ENCODE measurements around the gene RASL12.

RASL12 gene

GRCh38 chr15:65087873-65088642 is 20.3 kb upstream of the RASL12 start:
- Mint-ChIP-seq H3K36me3 (ENCODE audit: insufficient read depth) (no peaks in the 10 kb centered on the region), H3K27ac (ENCODE audit: low read depth) (no peak overlapping the region), H3K9me3 (no peaks in the 10 kb centered on the region), H3K4me1 (no peaks in the 10 kb centered on the region), H3K4me3 (no peak overlapping the region), H3K27me3 (peaks cover 19% of the 10 kb centered on the region)
- DNase-seq (ENCODE audit: low spot score in 2 of 2) (no peak), ATAC-seq (replicated peaks; ENCODE audit: extremely low read depth, poor library complexity, severe bottlenecking) (no peak)

- peaks cover 25% of the 10 kb centered on the region for H3K27me3 Mint-ChIP-seq
- H3K36me3 Mint-ChIP-seq (ENCODE audit: insufficient read depth), result no peaks in the 10 kb centered on the region
- DNase-seq (ENCODE audit: low spot score in 2 of 2) (no peak), ATAC-seq (replicated peaks; ENCODE audit: extremely low read depth, poor library complexity, severe bottlenecking) (no peak)
- no peak overlapping the region for H3K4me3 Mint-ChIP-seq
- H3K9me3 Mint-ChIP-seq, result no peaks in the 10 kb centered on the region
- no peak overlapping the region for H3K27ac Mint-ChIP-seq (ENCODE audit: low read depth)
- peaks cover 6% of the 10 kb centered on the region for H3K4me1 Mint-ChIP-seq
Observed at GRCh38 chr15:65087411-65087810, 19.6 kb upstream of the RASL12 start.

- no peaks in the 10 kb centered on the region for H3K9me3 Mint-ChIP-seq
- no peaks in the 10 kb centered on the region for H3K36me3 Mint-ChIP-seq (ENCODE audit: insufficient read depth)
- no peak overlapping the region for H3K27ac Mint-ChIP-seq (ENCODE audit: low read depth)
- peaks cover 32% of the 10 kb centered on the region for H3K27me3 Mint-ChIP-seq
- H3K4me1 Mint-ChIP-seq, result peaks cover 10% of the 10 kb centered on the region
- ATAC-seq (replicated peaks; ENCODE audit: extremely low read depth, poor library complexity, severe bottlenecking), result no peak
- no peak overlapping the region for H3K4me3 Mint-ChIP-seq
- DNase-seq (ENCODE audit: low spot score in 2 of 2), result no peak
Observed at GRCh38 chr15:65086680-65087111, 18.9 kb upstream of the RASL12 start.

GRCh38 chr15:65085990-65086679 is 18.3 kb upstream of the RASL12 start:
- H3K36me3 Mint-ChIP-seq (ENCODE audit: insufficient read depth), result no peaks in the 10 kb centered on the region
- no peak overlapping the region for H3K27ac Mint-ChIP-seq (ENCODE audit: low read depth)
- ATAC-seq (replicated peaks; ENCODE audit: extremely low read depth, poor library complexity, severe bottlenecking), result no peak
- H3K4me1 Mint-ChIP-seq, result peaks cover 10% of the 10 kb centered on the region
- DNase-seq (ENCODE audit: low spot score in 2 of 2), result no peak
- peaks cover 38% of the 10 kb centered on the region for H3K27me3 Mint-ChIP-seq
- H3K9me3 Mint-ChIP-seq, result no peaks in the 10 kb centered on the region
- H3K4me3 Mint-ChIP-seq, result no peak overlapping the region

- Mint-ChIP-seq H3K9me3 (no peaks in the 10 kb centered on the region), H3K4me3 (no peak overlapping the region), H3K27ac (ENCODE audit: low read depth) (no peak overlapping the region), H3K36me3 (ENCODE audit: insufficient read depth) (no peaks in the 10 kb centered on the region), H3K27me3 (peaks cover 44% of the 10 kb centered on the region), H3K4me1 (peaks cover 10% of the 10 kb centered on the region)
- ATAC-seq (replicated peaks; ENCODE audit: extremely low read depth, poor library complexity, severe bottlenecking), result no peak
- DNase-seq (ENCODE audit: low spot score in 2 of 2), result no peak
Observed at GRCh38 chr15:65085207-65085753, 17.5 kb upstream of the RASL12 start.

- no peaks in the 10 kb centered on the region for H3K36me3 Mint-ChIP-seq (ENCODE audit: insufficient read depth)
Observed at GRCh38 chr15:65084500-65085206, 16.9 kb upstream of the RASL12 start.

GRCh38 chr15:65083262-65083701 is 15.5 kb upstream of the RASL12 start:
- Mint-ChIP-seq H3K27ac (ENCODE audit: low read depth) (no peak overlapping the region), H3K9me3 (no peaks in the 10 kb centered on the region), H3K36me3 (ENCODE audit: insufficient read depth) (no peaks in the 10 kb centered on the region), H3K27me3 (peaks cover 58% of the 10 kb centered on the region), H3K4me3 (no peak overlapping the region), H3K4me1 (peaks cover 10% of the 10 kb centered on the region)
- ATAC-seq (replicated peaks; ENCODE audit: extremely low read depth, poor library complexity, severe bottlenecking) (no peak), DNase-seq (ENCODE audit: low spot score in 2 of 2) (no peak)

More at GRCh38 chr15:65084500-65085206, 16.9 kb upstream of the RASL12 start:
- no peak overlapping the region for H3K4me3 Mint-ChIP-seq
- no peak for DNase-seq (ENCODE audit: low spot score in 2 of 2)
- no peak for ATAC-seq (replicated peaks; ENCODE audit: extremely low read depth, poor library complexity, severe bottlenecking)
- peaks cover 44% of the 10 kb centered on the region for H3K27me3 Mint-ChIP-seq
- H3K27ac Mint-ChIP-seq (ENCODE audit: low read depth), result no peak overlapping the region
- H3K9me3 Mint-ChIP-seq, result no peaks in the 10 kb centered on the region
- H3K4me1 Mint-ChIP-seq, result peaks cover 10% of the 10 kb centered on the region

- Mint-ChIP-seq H3K27ac (ENCODE audit: low read depth) (no peak overlapping the region), H3K4me1 (peaks cover 15% of the 10 kb centered on the region), H3K9me3 (no peaks in the 10 kb centered on the region), H3K4me3 (no peak overlapping the region), H3K27me3 (peaks cover 66% of the 10 kb centered on the region), H3K36me3 (ENCODE audit: insufficient read depth) (no peaks in the 10 kb centered on the region)
- no peak for ATAC-seq (replicated peaks; ENCODE audit: extremely low read depth, poor library complexity, severe bottlenecking)
- DNase-seq (ENCODE audit: low spot score in 2 of 2), result no peak
Observed at GRCh38 chr15:65082303-65082953, 14.6 kb upstream of the RASL12 start.

GRCh38 chr15:65081758-65082157 is 14.0 kb upstream of the RASL12 start:
- Mint-ChIP-seq H3K27ac (ENCODE audit: low read depth) (no peak overlapping the region), H3K27me3 (peaks cover 66% of the 10 kb centered on the region), H3K9me3 (no peaks in the 10 kb centered on the region), H3K36me3 (ENCODE audit: insufficient read depth) (no peaks in the 10 kb centered on the region), H3K4me1 (peaks cover 15% of the 10 kb centered on the region), H3K4me3 (no peak overlapping the region)
- ATAC-seq (replicated peaks; ENCODE audit: extremely low read depth, poor library complexity, severe bottlenecking), result no peak
- DNase-seq (ENCODE audit: low spot score in 2 of 2), result no peak

- H3K27ac Mint-ChIP-seq (ENCODE audit: low read depth), result no peak overlapping the region
- no peaks in the 10 kb centered on the region for H3K9me3 Mint-ChIP-seq
- H3K4me1 Mint-ChIP-seq, result peaks cover 15% of the 10 kb centered on the region
- peaks cover 69% of the 10 kb centered on the region for H3K27me3 Mint-ChIP-seq
- DNase-seq (ENCODE audit: low spot score in 2 of 2), result no peak
- no peak for ATAC-seq (replicated peaks; ENCODE audit: extremely low read depth, poor library complexity, severe bottlenecking)
- H3K36me3 Mint-ChIP-seq (ENCODE audit: insufficient read depth), result no peaks in the 10 kb centered on the region
- H3K4me3 Mint-ChIP-seq, result no peak overlapping the region
Observed at GRCh38 chr15:65081270-65081669, 13.5 kb upstream of the RASL12 start.

GRCh38 chr15:65079580-65079979 is 11.8 kb upstream of the RASL12 start:
- no peak for ATAC-seq (replicated peaks; ENCODE audit: extremely low read depth, poor library complexity, severe bottlenecking)
- Mint-ChIP-seq H3K27me3 (peaks cover 72% of the 10 kb centered on the region), H3K4me1 (peaks cover 15% of the 10 kb centered on the region), H3K36me3 (ENCODE audit: insufficient read depth) (peaks cover 2% of the 10 kb centered on the region), H3K9me3 (no peaks in the 10 kb centered on the region), H3K27ac (ENCODE audit: low read depth) (no peak overlapping the region), H3K4me3 (no peak overlapping the region)
- no peak for DNase-seq (ENCODE audit: low spot score in 2 of 2)

- peaks cover 2% of the 10 kb centered on the region for H3K36me3 Mint-ChIP-seq (ENCODE audit: insufficient read depth)
- peaks cover 56% of the 10 kb centered on the region for H3K27me3 Mint-ChIP-seq
- DNase-seq (ENCODE audit: low spot score in 2 of 2), result no peak
- H3K9me3 Mint-ChIP-seq, result no peaks in the 10 kb centered on the region
- no peak for ATAC-seq (replicated peaks; ENCODE audit: extremely low read depth, poor library complexity, severe bottlenecking)
- no peak overlapping the region for H3K27ac Mint-ChIP-seq (ENCODE audit: low read depth)
- H3K4me1 Mint-ChIP-seq, result peaks cover 15% of the 10 kb centered on the region
- H3K4me3 Mint-ChIP-seq, result no peak overlapping the region
Observed at GRCh38 chr15:65077981-65078352, 10.2 kb upstream of the RASL12 start.

All from central memory CD8-positive, alpha-beta T cell (primary cell).